ENCODE data around the gene UBFD1.

GRCh38 chr16:23534868-23535860 is 22.4 kb upstream of the UBFD1 start:
- TF ChIP-seq POLR2A (IDR thresholded peaks at IDR 0.05) (no peak), CTCF (IDR thresholded peaks at IDR 0.05) (no peak)

Measured in upper lobe of left lung (tissue), 4 donors.